Measurements from ENCODE around the gene PRRG1. TPM values are rescaled to one million over a fixed set of nuclear protein-coding genes. Genes with fewer than 3 reads are reported as not detected.

Gene PRRG1
- total and polyA plus RNA-seq, 9 donors: 3.3 to 11.1 (median 8.3) TPM

- Histone ChIP-seq H3K36me3 (no peaks in the 10 kb centered on the region), H3K27ac (no peak overlapping the region), H3K27me3 (no peaks in the 10 kb centered on the region), H3K4me3 (no peak overlapping the region), H3K9me3 (no peaks in the 10 kb centered on the region), H3K4me1 (ENCODE audit: insufficient read depth) (no peaks in the 10 kb centered on the region)
- TF ChIP-seq CTCF (IDR thresholded peaks at IDR 0.05): no peak
- TF ChIP-seq POLR2A (IDR thresholded peaks at IDR 0.05): no peak
- TF ChIP-seq EP300 (IDR thresholded peaks at IDR 0.05): no peak
- DNase-seq: no peak
- WGBS, 3 donors: 48 to 63% (median 62%) methylated on average over 2 of the region's 2 CpGs
- intact Hi-C loops (cut with DNase I): no loop called here
Observed at GRCh38 chrX:37378404-37378803, 29.2 kb downstream of the PRRG1 start.

- Histone ChIP-seq H3K9me3 (no peaks in the 10 kb centered on the region), H3K27ac (no peak overlapping the region), H3K36me3 (no peaks in the 10 kb centered on the region), H3K4me3 (no peak overlapping the region), H3K4me1 (ENCODE audit: insufficient read depth) (no peaks in the 10 kb centered on the region), H3K27me3 (no peaks in the 10 kb centered on the region)
- DNase-seq: no peak
- 87 to 97% (median 94%) methylated on average over 1 of the region's 1 CpG for WGBS, 3 donors
- intact Hi-C loops (cut with DNase I): no loop called here
- TF ChIP-seq POLR2A (IDR thresholded peaks at IDR 0.05): no peak
- no peak for TF ChIP-seq EP300 (IDR thresholded peaks at IDR 0.05)
- TF ChIP-seq CTCF (IDR thresholded peaks at IDR 0.05): no peak
Observed at GRCh38 chrX:37378830-37379229, 29.7 kb downstream of the PRRG1 start.

- no peak for DNase-seq
- no peak for TF ChIP-seq POLR2A (IDR thresholded peaks at IDR 0.05)
- TF ChIP-seq CTCF (IDR thresholded peaks at IDR 0.05): no peak
- TF ChIP-seq EP300 (IDR thresholded peaks at IDR 0.05): no peak
- no peaks in the 10 kb centered on the region for H3K4me1 ChIP-seq (ENCODE audit: insufficient read depth)
- no peak overlapping the region for H3K4me3 ChIP-seq
- H3K36me3 ChIP-seq: no peaks in the 10 kb centered on the region
- intact Hi-C loops (cut with DNase I): no loop called here
- no peaks in the 10 kb centered on the region for H3K27me3 ChIP-seq
- no peak overlapping the region for H3K27ac ChIP-seq
- no peaks in the 10 kb centered on the region for H3K9me3 ChIP-seq
Observed at GRCh38 chrX:37380256-37380655, 31.1 kb downstream of the PRRG1 start.

- intact Hi-C loops (cut with DNase I): no loop called here
- no peak overlapping the region for H3K27ac ChIP-seq
- H3K36me3 ChIP-seq: no peaks in the 10 kb centered on the region
- H3K9me3 ChIP-seq: peaks cover 0 to 4% of the 10 kb centered on the region in 2 donors
- H3K27me3 ChIP-seq: no peaks in the 10 kb centered on the region
- 74 to 79% (median 74%) methylated on average over 2 of the region's 2 CpGs for WGBS, 3 donors
- H3K4me3 ChIP-seq: no peak overlapping the region
- no peak for DNase-seq
- TF ChIP-seq CTCF (IDR thresholded peaks at IDR 0.05): no peak
- no peak for TF ChIP-seq EP300 (IDR thresholded peaks at IDR 0.05)
- no peak for TF ChIP-seq POLR2A (IDR thresholded peaks at IDR 0.05)
- no peaks in the 10 kb centered on the region for H3K4me1 ChIP-seq (ENCODE audit: insufficient read depth)
Observed at GRCh38 chrX:37380924-37381323, 31.8 kb downstream of the PRRG1 start.

- H3K27ac ChIP-seq: no peak overlapping the region
- no peak for DNase-seq
- no peaks in the 10 kb centered on the region for H3K27me3 ChIP-seq
- H3K9me3 ChIP-seq: peaks cover 0 to 4% of the 10 kb centered on the region in 2 donors
- no peak for TF ChIP-seq CTCF (IDR thresholded peaks at IDR 0.05)
- no peak for TF ChIP-seq POLR2A (IDR thresholded peaks at IDR 0.05)
- TF ChIP-seq EP300 (IDR thresholded peaks at IDR 0.05): no peak
- intact Hi-C loops (cut with DNase I): no loop called here
- no peaks in the 10 kb centered on the region for H3K4me1 ChIP-seq (ENCODE audit: insufficient read depth)
- H3K36me3 ChIP-seq: no peaks in the 10 kb centered on the region
- H3K4me3 ChIP-seq: no peak overlapping the region
Observed at GRCh38 chrX:37383313-37383712, 34.1 kb downstream of the PRRG1 start.

Data from ovary (tissue), 9 donors.